GM12892 (cell line): ENCODE results near the gene MPRIP.
A peak's percentile ranks its signal among the peaks of the same experiment; 100 is the strongest.

Experiments used
- DNase-seq: peaks from one replicate; pipeline ENCODE4 v3.0.0; 2011; ENCODE audit not compliant: insufficient read length
- FAIRE-seq: peaks from 2 replicates; lab custom pipeline; 2011; peaks lifted over from hg19 to GRCh38; lab: Jason Lieb, UNC
- POLR2A ChIP-seq: IDR thresholded peaks from 2 replicates; pipeline ENCODE4 v1.6.1; 2011; ENCODE audit warnings: low read depth, low read length, control low read depth
- POLR2AphosphoS5 ChIP-seq: IDR thresholded peaks from 2 replicates; pipeline ENCODE4 v1.6.1; 2011; ENCODE audit warnings: low read depth, low read length, control low read depth
- TAF1 ChIP-seq: IDR thresholded peaks from 2 replicates; pipeline ENCODE4 v1.6.1; 2011; ENCODE audit warnings: low read depth, mild to moderate bottlenecking, control low read depth, low read length, borderline replicate concordance

Gene MPRIP

GRCh38 chr17:17053446-17054379 is 11.5 kb downstream of the MPRIP start:
- DNase-seq (no peak), FAIRE-seq (peak; percentile 74)
- TF ChIP-seq POLR2A (no peak), POLR2AphosphoS5 (no peak)

DNA sequence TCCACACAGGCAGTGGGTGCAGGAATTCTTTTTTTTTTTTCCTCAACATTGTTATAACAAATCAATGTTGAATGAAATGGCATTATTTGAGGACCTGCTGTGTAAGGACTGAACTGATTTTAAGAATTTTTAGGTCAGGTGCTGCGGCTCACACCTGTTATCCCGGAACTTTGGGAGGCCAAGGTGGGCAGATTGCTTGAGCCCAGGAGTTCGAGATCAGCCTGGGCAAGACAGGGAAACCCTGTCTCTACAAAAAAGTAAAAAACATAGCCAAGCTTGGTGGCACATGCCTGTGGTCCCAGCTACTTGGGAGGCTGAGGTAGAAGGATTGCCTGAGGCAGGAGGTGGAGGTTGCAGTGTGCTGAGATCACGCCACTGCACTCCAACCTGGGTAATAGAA is 12.4 kb downstream of the MPRIP start:
- TF ChIP-seq TAF1 (no peak), POLR2A (no peak), POLR2AphosphoS5 (no peak)
- FAIRE-seq, result no peak
- no peak for DNase-seq

- TF ChIP-seq POLR2AphosphoS5, result no peak
- TF ChIP-seq TAF1, result no peak
- TF ChIP-seq POLR2A, result no peak
- DNase-seq, result no peak
- FAIRE-seq, result no peak
Measured at GRCh38 chr17:17055286-17056155, 13.3 kb downstream of the MPRIP start.

- FAIRE-seq, result no peak
- no peak for DNase-seq
Measured at GRCh38 chr17:17056156-17056539, 13.9 kb downstream of the MPRIP start.

DNA sequence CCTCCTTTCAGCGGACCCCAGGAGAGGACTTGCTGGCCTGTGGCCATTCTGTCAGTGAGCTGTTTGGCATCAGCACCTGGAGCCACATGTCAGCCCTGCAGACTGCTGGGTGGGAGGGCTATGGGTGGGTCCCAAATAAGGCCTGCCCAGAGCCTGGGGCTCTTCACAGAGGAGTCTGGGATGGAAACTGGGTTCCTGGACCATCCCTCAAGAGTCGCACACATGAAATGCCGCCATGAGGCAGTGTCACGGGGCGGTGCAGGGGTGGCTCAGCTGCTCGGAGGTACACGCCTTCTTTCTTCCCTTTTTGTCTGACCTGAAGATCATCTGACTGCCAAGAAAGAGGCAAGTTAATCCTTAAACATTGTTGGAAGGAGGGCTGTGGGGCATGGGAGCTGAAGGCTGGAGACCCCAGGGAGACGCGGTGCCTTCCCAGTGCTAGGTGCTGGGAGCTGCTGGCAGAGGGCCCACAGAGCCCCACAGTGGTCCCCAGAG is 14.8 kb downstream of the MPRIP start:
- no peak for TF ChIP-seq POLR2AphosphoS5
- no peak for FAIRE-seq

More at GRCh38 chr17:17056156-17056539, 13.9 kb downstream of the MPRIP start:
- TF ChIP-seq TAF1 (no peak), POLR2AphosphoS5 (no peak), POLR2A (no peak)

GRCh38 chr17:17058304-17058703 is 16.0 kb downstream of the MPRIP start:
- FAIRE-seq, result no peak
- no peak for DNase-seq

More for the DNA sequence above, 14.8 kb downstream of the MPRIP start:
- no peak for DNase-seq

DNA sequence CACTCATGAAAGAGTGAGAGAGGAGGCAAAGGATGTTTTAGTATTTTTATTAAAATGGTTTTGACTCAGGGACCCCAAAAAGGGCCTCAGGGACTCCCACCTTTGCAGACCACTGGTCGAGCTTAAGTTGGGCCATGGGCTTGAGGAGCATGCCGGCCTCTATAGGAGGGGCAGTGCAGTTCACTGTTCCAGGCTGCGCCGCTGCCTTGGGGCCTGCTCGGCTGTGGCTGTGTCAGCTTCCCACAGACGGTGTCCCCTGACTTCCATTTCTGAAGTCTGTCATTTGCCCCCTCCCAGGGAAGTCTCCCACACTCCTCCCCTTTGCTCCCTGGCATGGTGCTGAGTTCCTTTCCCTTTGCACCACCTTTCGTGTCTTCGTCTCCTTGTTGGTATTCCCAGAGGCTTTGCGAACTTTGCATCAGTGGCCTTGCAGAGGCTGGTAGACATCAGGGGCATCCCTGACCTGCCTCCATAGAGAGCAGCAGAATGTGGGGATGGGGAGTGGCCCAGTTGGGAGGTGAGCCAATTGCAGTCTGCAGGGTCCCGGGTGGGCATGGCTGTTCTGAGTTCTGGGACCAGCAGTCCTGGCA is 17.1 kb downstream of the MPRIP start:
- no peak for DNase-seq
- no peak for FAIRE-seq
- TF ChIP-seq POLR2AphosphoS5 (no peak), POLR2A (no peak), TAF1 (no peak)

More at GRCh38 chr17:17058304-17058703, 16.0 kb downstream of the MPRIP start:
- no peak for TF ChIP-seq POLR2AphosphoS5
- no peak for TF ChIP-seq POLR2A
- TF ChIP-seq TAF1, result no peak

DNA sequence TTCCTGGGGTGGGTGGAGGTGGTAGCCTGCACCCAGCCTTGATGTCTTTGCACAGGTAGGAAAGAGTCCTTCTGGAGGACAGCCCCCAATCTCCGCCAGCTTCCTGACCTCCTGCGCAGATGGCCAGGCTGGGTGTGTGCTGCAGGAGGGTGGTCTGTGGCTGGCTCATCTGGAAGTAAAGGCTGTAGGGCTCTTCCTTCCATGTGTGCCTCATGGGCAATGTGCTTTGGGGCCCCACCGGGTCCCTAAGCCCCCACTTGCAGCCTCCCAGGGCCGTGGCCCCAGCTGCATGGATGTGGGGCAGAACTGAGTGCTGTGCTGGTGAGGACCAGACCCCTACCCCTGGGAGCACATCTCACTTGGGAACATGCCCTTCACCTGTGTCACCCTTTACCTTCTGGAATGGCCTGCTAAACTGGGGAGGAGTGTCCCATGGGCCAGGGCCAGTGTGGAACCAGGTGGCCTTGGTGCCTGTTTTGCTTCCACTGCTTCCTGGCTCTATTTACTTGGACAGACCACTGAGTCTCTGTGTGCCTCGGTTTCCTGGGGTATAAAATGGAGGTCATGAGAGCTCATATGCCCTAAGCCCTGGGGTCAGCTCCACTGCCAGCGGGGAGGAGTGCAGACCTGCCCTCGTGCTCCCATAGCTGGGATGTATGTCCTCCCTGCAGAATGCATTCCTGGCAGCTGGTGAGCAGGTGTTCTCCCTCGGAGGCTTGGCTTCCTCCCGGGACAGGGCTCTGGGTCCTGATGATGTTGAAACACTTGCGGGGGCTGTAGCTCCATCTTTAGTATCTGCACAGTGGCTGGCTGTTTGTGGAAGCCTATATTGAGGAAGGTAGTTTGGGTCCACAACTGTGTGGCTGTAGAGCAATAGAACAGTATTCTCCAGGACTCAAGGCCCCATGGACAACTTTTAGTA is 18.0 kb downstream of the MPRIP start:
- no peak for DNase-seq
- FAIRE-seq, result no peak
- TF ChIP-seq POLR2AphosphoS5, result no peak
- no peak for TF ChIP-seq POLR2A
- TF ChIP-seq TAF1, result no peak

DNA sequence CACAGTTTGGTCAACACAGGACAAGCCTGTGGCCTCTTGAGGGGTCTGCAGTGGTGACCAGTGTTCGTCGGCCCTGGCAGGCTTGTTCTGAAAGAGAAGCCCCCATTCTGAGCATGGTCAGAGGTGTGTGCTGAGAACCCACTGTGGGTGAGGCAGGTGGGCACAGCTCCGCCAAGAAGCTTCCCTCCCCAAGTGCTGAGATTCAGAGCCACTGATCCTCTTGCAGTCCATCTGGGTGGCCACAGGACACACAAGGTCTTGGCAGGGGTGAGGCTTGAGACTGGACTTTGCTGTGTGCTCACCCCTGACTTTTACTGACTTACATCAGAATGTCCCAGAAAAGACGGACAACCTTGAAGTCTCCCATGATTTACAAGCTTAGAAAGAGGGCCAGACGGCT is 18.7 kb downstream of the MPRIP start:
- FAIRE-seq (no peak), DNase-seq (no peak)
- TF ChIP-seq TAF1 (no peak), POLR2A (no peak), POLR2AphosphoS5 (no peak)

GRCh38 chr17:17061516-17061915 is 19.3 kb downstream of the MPRIP start:
- TF ChIP-seq POLR2AphosphoS5 (no peak), POLR2A (no peak), TAF1 (no peak)
- DNase-seq (no peak), FAIRE-seq (no peak)

DNA sequence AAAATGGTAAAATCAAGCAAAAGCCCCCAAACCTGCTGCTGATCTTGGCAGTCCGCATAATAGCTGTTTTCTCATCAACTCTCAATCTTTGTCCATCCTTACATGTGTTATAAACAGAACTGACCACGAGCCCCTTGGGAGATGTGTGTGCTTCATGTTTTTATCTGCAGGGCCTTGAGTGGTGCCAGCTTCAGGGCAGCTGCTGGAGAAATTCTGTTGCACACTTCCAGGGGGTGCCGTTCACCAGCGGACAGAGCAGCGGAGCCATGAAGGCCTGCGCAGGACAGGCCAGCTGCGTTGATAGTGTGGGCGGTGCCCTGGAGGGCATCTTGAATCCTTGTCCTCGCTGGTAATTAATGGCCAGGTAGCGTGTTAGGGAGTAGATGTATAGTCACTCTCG is 20.1 kb downstream of the MPRIP start:
- no peak for FAIRE-seq
- TF ChIP-seq POLR2AphosphoS5 (no peak), POLR2A (no peak), TAF1 (no peak)
- no peak for DNase-seq
